HG03060 (cell line): ENCODE measurements around the gene SLC16A3.
"Not testable (repeated sequence)": the region's sequence is repeated elsewhere in the genome, so short reads cannot be mapped to it uniquely, and the experiment has no call there.

Source experiments
- ATAC-seq: cut with Tn5 transposase; IDR thresholded peaks from one replicate; pipeline ENCODE4 v1.9.1; 2021; ENCODE audit warnings: low read depth, moderate number of reproducible peaks; ENCODE audit not compliant: unreplicated experiment

Gene SLC16A3

GRCh38 chr17:82228842-82229697 lies at the start of gene SLC16A3:
Gene SLC16A3, plus strand, starts transcription at chr17:82229042. Its CDS starts 6,967 bp downstream, at chr17:82236009.
- ATAC-seq = no peak

GRCh38 chr17:82179412-82179811 lies 49.4 kb upstream of the SLC16A3 start:
- no peak for ATAC-seq

- no peak for ATAC-seq
Observed at GRCh38 chr17:82179946-82180475, 48.8 kb upstream of the SLC16A3 start.

GRCh38 chr17:82180776-82181528 lies 47.9 kb upstream of the SLC16A3 start:
- ATAC-seq = no peak

- no peak for ATAC-seq
Observed at GRCh38 chr17:82184761-82185160, 44.1 kb upstream of the SLC16A3 start.

- no peak for ATAC-seq
Observed at GRCh38 chr17:82186221-82186620, 42.6 kb upstream of the SLC16A3 start.

GRCh38 chr17:82187500-82187899 lies 41.3 kb upstream of the SLC16A3 start:
- no peak for ATAC-seq

GRCh38 chr17:82188001-82188961 lies 40.6 kb upstream of the SLC16A3 start:
- no peak for ATAC-seq

GRCh38 chr17:82193050-82193449 lies 35.8 kb upstream of the SLC16A3 start:
- ATAC-seq = not testable (repeated sequence)

- no peak for ATAC-seq
Observed at GRCh38 chr17:82193520-82194220, 35.2 kb upstream of the SLC16A3 start.

GRCh38 chr17:82194765-82195164 lies 34.1 kb upstream of the SLC16A3 start:
- ATAC-seq = no peak

- ATAC-seq = no peak
Observed at GRCh38 chr17:82195675-82196672, 32.9 kb upstream of the SLC16A3 start.

- no peak for ATAC-seq
Observed at GRCh38 chr17:82198092-82198491, 30.8 kb upstream of the SLC16A3 start.

- no peak for ATAC-seq
Observed at GRCh38 chr17:82199496-82199895, 29.3 kb upstream of the SLC16A3 start.

- no peak for ATAC-seq
Observed at GRCh38 chr17:82200135-82200534, 28.7 kb upstream of the SLC16A3 start.

GRCh38 chr17:82200743-82201497 lies 27.9 kb upstream of the SLC16A3 start:
- no peak for ATAC-seq

- no peak for ATAC-seq
Observed at GRCh38 chr17:82201498-82201910, 27.3 kb upstream of the SLC16A3 start.

- no peak for ATAC-seq
Observed at GRCh38 chr17:82202981-82203380, 25.9 kb upstream of the SLC16A3 start.
